H1 (cell line): ENCODE measurements around the gene CYP2F1. TPM values are rescaled to one million over a fixed set of nuclear protein-coding genes. Genes with fewer than 3 reads are reported as not detected.

Source experiments
- CTCF ChIA-PET: fragments of 300-600 bp; sonication (Branson Sonifier 250); formaldehyde crosslinking; loops from one replicate; lab custom pipeline; 2021; ENCODE audit not compliant: partially characterized antibody; lab: Charles Lee
- POLR2A ChIA-PET: fragments of 300-600 bp; sonication (Branson Sonifier 250); formaldehyde crosslinking; loops from one replicate; lab custom pipeline; 2021; ENCODE audit warnings: inconsistent platforms; ENCODE audit not compliant: partially characterized antibody; lab: Charles Lee
- DNase-seq, 2 experiments: peaks; one replicate each; pipeline versions ENCODE4 v3.0.0 to v3.0.0-alpha.2; 2010 to 2022; ENCODE audit warnings: low spot score in 2 of 2, low read depth in 1 of 2, mixed read lengths in 1 of 2
- FAIRE-seq: peaks from 2 replicates; lab custom pipeline; 2011; peaks lifted over from hg19 to GRCh38; lab: Jason Lieb, UNC
- H2AFZ ChIP-seq: 2 replicates; pipeline ENCODE4 v1.8.1; 2012; ENCODE audit warnings: low read length, inconsistent platforms
- H2AK5ac ChIP-seq: 2 replicates; pipeline ENCODE4 v1.6.1; 2013; ENCODE audit warnings: low read depth, low read length
- H2BK120ac ChIP-seq: replicated peaks from 2 replicates; pipeline ENCODE3; 2013; ENCODE audit warnings: low read depth, low read length, inconsistent platforms
- H2BK12ac ChIP-seq: 2 replicates; pipeline ENCODE4 v1.6.1; 2013; ENCODE audit warnings: low read depth, low read length
- H2BK15ac ChIP-seq: 2 replicates; pipeline ENCODE4 v1.6.1; 2013; ENCODE audit warnings: low read length
- H2BK20ac ChIP-seq: 2 replicates; pipeline ENCODE4 v1.6.1; 2013; ENCODE audit warnings: low read length
- H2BK5ac ChIP-seq: 2 replicates; pipeline ENCODE4 v1.6.1; 2013; ENCODE audit warnings: low read depth, low read length
- H3K14ac ChIP-seq: 2 replicates; pipeline ENCODE4 v1.6.1; 2013; ENCODE audit warnings: inconsistent platforms; ENCODE audit not compliant: insufficient read length
- H3K18ac ChIP-seq: 2 replicates; pipeline ENCODE4 v1.6.1; 2013; ENCODE audit warnings: low read length; ENCODE audit errors: extremely low read depth
- H3K23ac ChIP-seq: 2 replicates; pipeline ENCODE4 v1.6.1; 2013; ENCODE audit warnings: inconsistent platforms; ENCODE audit not compliant: insufficient read length
- H3K23me2 ChIP-seq: 2 replicates; pipeline ENCODE4 v1.6.1; 2013; ENCODE audit warnings: low read depth, low read length
- H3K27ac ChIP-seq: 2 replicates; pipeline ENCODE4 v1.6.1; 2011; ENCODE audit warnings: low read depth, low read length, inconsistent platforms
- H3K27me3 ChIP-seq, 4 experiments: replicated peaks in 1 of 4; 1 replicate in 1 of 4; 2 replicates in 3 of 4; pipeline versions ENCODE4 v1.6.1 to v1.8.1; 2011 to 2013; ENCODE audit warnings: low read length in 3 of 4, mild to moderate bottlenecking in 3 of 4, inconsistent platforms in 2 of 4, mixed read lengths in 2 of 4, moderate library complexity in 1 of 4; ENCODE audit not compliant: control insufficient read depth in 3 of 4, insufficient read depth in 3 of 4; ENCODE audit errors: extremely low read depth in 1 of 4
- H3K36me3 ChIP-seq, 4 experiments: 2 replicates each; pipeline versions ENCODE4 v1.6.1 to v1.8.1; 2011 to 2013; ENCODE audit warnings: mild to moderate bottlenecking in 4 of 4, low read length in 3 of 4, moderate library complexity in 2 of 4, control low read depth in 1 of 4, inconsistent platforms in 1 of 4; ENCODE audit not compliant: insufficient read depth in 4 of 4, control insufficient read depth in 2 of 4
- H3K4ac ChIP-seq: replicated peaks from 2 replicates; pipeline ENCODE3; 2013; ENCODE audit warnings: low read length, low read depth, mixed read lengths, inconsistent platforms; ENCODE audit not compliant: insufficient read length
- H3K4me1 ChIP-seq, 4 experiments: replicated peaks in 1 of 4; 1 replicate in 1 of 4; 2 replicates in 3 of 4; pipeline versions ENCODE4 v1.6.1 to v1.8.1; 2011 to 2013; ENCODE audit warnings: low read length in 3 of 4, inconsistent platforms in 2 of 4, mixed read lengths in 1 of 4; ENCODE audit not compliant: insufficient read depth in 4 of 4, control insufficient read depth in 3 of 4
- H3K4me2 ChIP-seq, 2 experiments: 2 replicates each; pipeline versions ENCODE4 v1.6.1 to v1.8.1; 2011 to 2013; ENCODE audit warnings: low read depth in 2 of 2, low read length in 2 of 2, control low read depth in 1 of 2, inconsistent platforms in 1 of 2, mild to moderate bottlenecking in 1 of 2; ENCODE audit not compliant: insufficient read depth in 1 of 2
- H3K4me3 ChIP-seq, 4 experiments: fragments of 200-600, 300-600 bp in 1 of 4; sonication (generic), shearing (Covaris generic), sonication (Bioruptor Twin) in 1 of 4; 2 replicates each; pipeline versions ENCODE4 v1.5.1 to v1.8.1; 2011 to 2016; ENCODE audit warnings: low read length in 4 of 4, low read depth in 3 of 4, control low read depth in 2 of 4, inconsistent platforms in 2 of 4, mild to moderate bottlenecking in 2 of 4, mixed read lengths in 1 of 4, moderate library complexity in 1 of 4; ENCODE audit not compliant: insufficient read depth in 2 of 4; ENCODE audit errors: extremely low read depth in 1 of 4
- H3K56ac ChIP-seq: replicated peaks from 2 replicates; pipeline ENCODE3; 2013; ENCODE audit warnings: low read depth, mild to moderate bottlenecking, mixed read lengths, low read length, inconsistent platforms; ENCODE audit not compliant: insufficient read length
- H3K79me1 ChIP-seq: 2 replicates; pipeline ENCODE4 v1.6.1; 2013; ENCODE audit warnings: low read depth, low read length, control low read depth
- H3K79me2 ChIP-seq, 2 experiments: 2 replicates each; pipeline versions ENCODE4 v1.6.1 to v1.8.1; 2012 to 2013; ENCODE audit warnings: low read length in 2 of 2, mild to moderate bottlenecking in 2 of 2, inconsistent platforms in 1 of 2; ENCODE audit not compliant: insufficient read depth in 2 of 2, control insufficient read depth in 1 of 2
- H3K9ac ChIP-seq, 4 experiments: replicated peaks in 1 of 4; 1 replicate in 1 of 4; 2 replicates in 3 of 4; pipeline versions ENCODE4 v1.6.1 to v1.8.1; 2011 to 2013; ENCODE audit warnings: low read depth in 3 of 4, low read length in 3 of 4, control low read depth in 2 of 4, mild to moderate bottlenecking in 2 of 4, moderate library complexity in 2 of 4, inconsistent platforms in 1 of 4; ENCODE audit errors: extremely low read depth in 1 of 4
- H3K9me3 ChIP-seq, 2 experiments: 2 replicates each; pipeline versions ENCODE4 v1.6.1 to v1.8.1; 2012 to 2013; ENCODE audit warnings: mild to moderate bottlenecking in 2 of 2, moderate library complexity in 2 of 2, control low read depth in 1 of 2, inconsistent platforms in 1 of 2, low read depth in 1 of 2, low read length in 1 of 2, mixed read lengths in 1 of 2; ENCODE audit not compliant: insufficient read depth in 2 of 2
- H4K20me1 ChIP-seq, 2 experiments: replicated peaks in 1 of 2; 2 replicates each; pipeline versions ENCODE3 to v1.8.1; 2011 to 2013; ENCODE audit warnings: inconsistent platforms in 2 of 2, low read length in 2 of 2, mild to moderate bottlenecking in 1 of 2; ENCODE audit not compliant: insufficient read depth in 2 of 2, control insufficient read depth in 1 of 2
- H4K5ac ChIP-seq: 2 replicates; pipeline ENCODE4 v1.6.1; 2013; ENCODE audit warnings: low read length, low read depth, mixed read lengths, inconsistent platforms; ENCODE audit not compliant: insufficient read length
- H4K8ac ChIP-seq: 2 replicates; pipeline ENCODE4 v1.8.0; 2013; ENCODE audit warnings: mild to moderate bottlenecking, moderate library complexity, low read length, inconsistent platforms; ENCODE audit not compliant: insufficient read depth; ENCODE audit errors: extremely low read depth
- H4K91ac ChIP-seq: replicated peaks from 2 replicates; pipeline ENCODE3; 2013; ENCODE audit warnings: low read length, mixed read lengths, inconsistent platforms; ENCODE audit not compliant: insufficient read length
- KDM1A ChIP-seq: fragments of 200-600, 300-600 bp; sonication (generic); IDR thresholded peaks from 2 replicates; pipeline ENCODE4 v1.7.1; 2016; ENCODE audit warnings: mild to moderate bottlenecking, low read length, borderline replicate concordance
- POLR2AphosphoS5 ChIP-seq: IDR thresholded peaks from 2 replicates; pipeline ENCODE4 v1.6.1; 2011; ENCODE audit warnings: low read depth, low read length
- RAD21 ChIP-seq, 2 experiments: IDR thresholded peaks in 1 of 2; conservative IDR thresholded peaks in 1 of 2; 2 replicates each; pipeline ENCODE4 v1.6.1; 2011; ENCODE audit warnings: low read depth in 2 of 2, low read length in 2 of 2, improper control_type of control experiment in 1 of 2, inconsistent platforms in 1 of 2, mild to moderate bottlenecking in 1 of 2, moderate library complexity in 1 of 2
- WGBS, 2 experiments: shearing (Covaris generic) in 1 of 2; methylation state at CpG; one replicate each; pipeline versions ENCODE4 v1.1.6 to v1.1.7; 2013 to 2015; ENCODE audit warnings: low lambda C conversion rate in 2 of 2, mixed read lengths in 2 of 2, inconsistent platforms in 1 of 2, low coverage in 1 of 2, missing lambda C conversion rate in 1 of 2; ENCODE audit not compliant: insufficient replicate concordance in 2 of 2, insufficient coverage in 1 of 2, insufficient read length in 1 of 2; ENCODE audit errors: extremely low coverage in 1 of 2, missing lambda C conversion rate in 1 of 2; 5-methylcytosine and 5-hydroxymethylcytosine counted together
- polyA plus RNA-seq, 7 experiments: library from polyadenylated mRNA; depleted of rRNA in 3 of 7; stranded (reverse) in 5 of 7; unstranded in 2 of 7; fragments of >200 nt in 5 of 7; fragments of 200-250 nt in 2 of 7; gene quantifications; 1 replicate in 5 of 7; 2 replicates in 1 of 7; 4 replicates in 1 of 7; pipeline versions ENCODE4 v1.2.1 to v1.2.3, GENCODE V29; 2011 to 2013; ENCODE audit warnings: missing spikeins in 2 of 7, mixed read lengths in 2 of 7
- total RNA-seq: library from RNA; stranded (reverse); fragmentation: NEBNext Ultra II Directional; extraction: Animal tissue kit (Norgen Biotek cat#: 25700); gene quantifications from 2 replicates; pipeline ENCODE4 v1.2.1, GENCODE V29; 2021
- TF ChIP-seq, protein P1 (sequence below), 3 experiments: IDR thresholded peaks; 1 replicate in 2 of 3; 2 replicates in 1 of 3; pipeline versions ENCODE4 v1.5.1 to v1.6.1; 2011; ENCODE audit warnings: low read length in 3 of 3, mild to moderate bottlenecking in 3 of 3, inconsistent platforms in 2 of 3, low read depth in 1 of 3, moderate library complexity in 1 of 3; ENCODE audit not compliant: insufficient read depth in 1 of 3; ENCODE audit errors: control extremely low read depth in 1 of 3

CYP2F1 gene
- total and polyA plus RNA-seq, 2 of the 8 experiments (the other 6 are each of a cell fraction or from before 2014, with no cell fraction given): 0.17 TPM; not detected in 1

DNA sequence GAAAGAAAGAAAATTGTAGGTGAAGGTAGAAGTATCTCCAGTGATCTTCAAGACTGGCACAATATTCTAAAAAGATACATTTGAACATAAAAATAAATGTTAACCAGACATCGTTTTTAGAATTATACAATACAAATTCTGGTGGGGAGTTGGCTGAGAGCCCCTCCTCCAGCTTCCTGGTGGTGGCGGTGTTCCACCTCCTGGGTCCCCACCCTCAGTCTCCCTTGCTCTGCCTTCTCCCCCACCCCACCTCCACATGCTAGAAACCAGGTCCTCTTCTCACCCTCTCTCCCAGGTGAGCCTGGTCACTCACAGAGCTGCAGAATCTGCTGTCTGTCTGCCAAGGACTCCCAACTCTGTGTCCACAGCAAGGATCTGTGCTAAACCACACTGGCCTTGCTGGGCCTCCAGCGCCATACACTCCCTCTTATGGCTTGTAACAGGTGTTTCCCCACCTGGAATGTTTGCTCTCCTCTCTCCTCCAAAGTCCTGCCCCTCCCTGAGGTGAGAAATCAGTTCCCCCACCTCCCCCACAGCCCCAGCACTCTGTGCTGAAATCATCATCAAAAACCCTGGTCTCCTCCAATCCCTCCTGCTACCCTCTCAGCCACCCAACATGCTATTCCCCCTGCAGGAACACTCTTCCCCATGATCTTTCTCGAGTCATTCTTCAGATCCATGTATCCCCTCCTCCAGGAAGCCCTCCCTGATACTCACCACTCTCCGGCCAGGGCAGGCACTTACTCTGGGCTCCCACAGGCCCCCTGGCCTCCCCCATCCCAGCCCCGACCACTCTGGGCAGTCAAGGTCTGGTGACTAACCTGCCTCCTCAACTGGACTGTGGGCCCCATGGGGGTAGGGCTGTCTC is 58.3 kb downstream of the CYP2F1 start:
- Histone ChIP-seq H3K4me3 (no peak overlapping the region), H2BK120ac (peak overlapping the region; percentile 82), H2BK15ac (peak overlapping the region; percentile 97; the same call in 1 of the 2 replicates), H4K5ac (peak overlapping the region; percentile 30), H3K36me3 (peaks cover 0 to 4% (median 0%) of the 10 kb centered on the region in 4 experiments; a peak in 1 of 8 replicates), H3K9ac (no peak overlapping the region), H3K9me3 (no peaks in the 10 kb centered on the region), H3K4me1 (peaks cover 0 to 14% (median 5%) of the 10 kb centered on the region in 4 experiments; a peak in 6 of 7 replicates), H3K18ac (peak overlapping the region; percentile 48; the same call in 1 of the 2 replicates), H3K23ac (no peak overlapping the region), H3K27ac (no peak overlapping the region), H3K79me2 (peaks cover 0 to 4% of the 10 kb centered on the region in 2 experiments; a peak in 1 of 4 replicates), H3K4ac (peak overlapping the region; percentile 19), H2BK5ac (peak overlapping the region; percentile 40; the same call in 1 of the 2 replicates), H3K14ac (no peak overlapping the region), H4K8ac (peak overlapping the region; percentile 42), H3K23me2 (peaks cover 5% of the 10 kb centered on the region), H4K91ac (peak overlapping the region; percentile 93), H2BK20ac (peak overlapping the region; percentile 86; the same call in 1 of the 2 replicates), H3K79me1 (no peaks in the 10 kb centered on the region), H4K20me1 (no peaks in the 10 kb centered on the region), H3K4me2 (no peak overlapping the region), H3K56ac (peak overlapping the region; percentile 64), H2BK12ac (peak overlapping the region; percentile 53; the same call in 1 of the 2 replicates), H3K27me3 (no peaks in the 10 kb centered on the region), H2AFZ (no peak overlapping the region), H2AK5ac (peak overlapping the region; percentile 60; the same call in 1 of the 2 replicates)
- DNase-seq (no peak), FAIRE-seq (no peak)
- ChIA-PET CTCF (interaction anchor here (0.9 to 1.8 kb wide), 5 partner anchors 9 to 95 kb away, joined by 3 to 8 read pairs (median 5); no protein-coding TSS in a partner anchor), POLR2A (no interaction called here)
- TF ChIP-seq POLR2AphosphoS5 (no peak), KDM1A (peak; percentile 82; the same call in 1 of the 2 replicates), RAD21 (IDR thresholded peaks at IDR 0.05 in 1 of 2, conservative IDR thresholded peaks at IDR 0.05 in 1 of 2; ENCODE audit: low read depth in 2 of 2, low read length in 2 of 2) (peak; percentile 50 to 52)
- TF ChIP-seq, protein P1, sequence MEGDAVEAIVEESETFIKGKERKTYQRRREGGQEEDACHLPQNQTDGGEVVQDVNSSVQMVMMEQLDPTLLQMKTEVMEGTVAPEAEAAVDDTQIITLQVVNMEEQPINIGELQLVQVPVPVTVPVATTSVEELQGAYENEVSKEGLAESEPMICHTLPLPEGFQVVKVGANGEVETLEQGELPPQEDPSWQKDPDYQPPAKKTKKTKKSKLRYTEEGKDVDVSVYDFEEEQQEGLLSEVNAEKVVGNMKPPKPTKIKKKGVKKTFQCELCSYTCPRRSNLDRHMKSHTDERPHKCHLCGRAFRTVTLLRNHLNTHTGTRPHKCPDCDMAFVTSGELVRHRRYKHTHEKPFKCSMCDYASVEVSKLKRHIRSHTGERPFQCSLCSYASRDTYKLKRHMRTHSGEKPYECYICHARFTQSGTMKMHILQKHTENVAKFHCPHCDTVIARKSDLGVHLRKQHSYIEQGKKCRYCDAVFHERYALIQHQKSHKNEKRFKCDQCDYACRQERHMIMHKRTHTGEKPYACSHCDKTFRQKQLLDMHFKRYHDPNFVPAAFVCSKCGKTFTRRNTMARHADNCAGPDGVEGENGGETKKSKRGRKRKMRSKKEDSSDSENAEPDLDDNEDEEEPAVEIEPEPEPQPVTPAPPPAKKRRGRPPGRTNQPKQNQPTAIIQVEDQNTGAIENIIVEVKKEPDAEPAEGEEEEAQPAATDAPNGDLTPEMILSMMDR (IDR thresholded peaks at IDR 0.05; ENCODE audit: control extremely low read depth in 1 of 3, insufficient read depth in 1 of 3, low read depth in 1 of 3, low read length in 3 of 3): peak; percentile 34 to 47 (median 45); a peak in 3 of 4 replicates
- WGBS, 2 experiments: 77% methylated on average over 6 of the region's 6 CpGs; no CpG with 5 or more reads in 1 of the 2 experiments
